Activated CD8-positive, alpha-beta memory T cell treated with anti-CD3 and anti-CD28 coated beads, Interleukin-2, amount 50 U/mL, for 1 hour (primary cell): ENCODE results near the gene TRDMT1.

Experiments used
- DNase-seq: peaks from one replicate; pipeline ENCODE4 v3.0.0-alpha.2; 2020; ENCODE audit errors: extremely low read depth

Gene TRDMT1

GRCh38 chr10:17231788-17232187 lies 30.3 kb upstream of the TRDMT1 start:
- DNase-seq = no peak

- peak; percentile 58 for DNase-seq
Measured at GRCh38 chr10:17229967-17230682, 28.7 kb upstream of the TRDMT1 start.

GRCh38 chr10:17229717-17229966 lies 28.2 kb upstream of the TRDMT1 start:
- no peak for DNase-seq

GRCh38 chr10:17229016-17229716 lies 27.7 kb upstream of the TRDMT1 start:
- peak; percentile 90 for DNase-seq

GRCh38 chr10:17228091-17229015 lies 26.9 kb upstream of the TRDMT1 start, which contains the start of gene VIM:
TSS of gene VIM (plus strand) at chr10:17228241. CDS start at chr10:17229423, 1,182 bp downstream.
- DNase-seq = peak; percentile 85

GRCh38 chr10:17227367-17228090 lies 26.1 kb upstream of the TRDMT1 start:
- DNase-seq = no peak

- no peak for DNase-seq
Measured at GRCh38 chr10:17226891-17227303, 25.4 kb upstream of the TRDMT1 start.

GRCh38 chr10:17225808-17226207 lies 24.3 kb upstream of the TRDMT1 start:
- DNase-seq = no peak

GRCh38 chr10:17222329-17222728 lies 20.9 kb upstream of the TRDMT1 start:
- no peak for DNase-seq

- DNase-seq = no peak
Measured at GRCh38 chr10:17220652-17221100, 19.2 kb upstream of the TRDMT1 start.

- DNase-seq = no peak
Measured at GRCh38 chr10:17219024-17219423, 17.6 kb upstream of the TRDMT1 start.

GRCh38 chr10:17217631-17218232 lies 16.3 kb upstream of the TRDMT1 start:
- no peak for DNase-seq

GRCh38 chr10:17216901-17217395 lies 15.5 kb upstream of the TRDMT1 start:
- DNase-seq = no peak

- no peak for DNase-seq
Measured at GRCh38 chr10:17216217-17216900, 14.9 kb upstream of the TRDMT1 start.

- no peak for DNase-seq
Measured at GRCh38 chr10:17215782-17216122, 14.3 kb upstream of the TRDMT1 start.

- DNase-seq = no peak
Measured at GRCh38 chr10:17214971-17215781, 13.7 kb upstream of the TRDMT1 start.

GRCh38 chr10:17214526-17214925 lies 13.1 kb upstream of the TRDMT1 start:
- DNase-seq = no peak

GRCh38 chr10:17213646-17214349 lies 12.3 kb upstream of the TRDMT1 start:
- no peak for DNase-seq

- no peak for DNase-seq
Measured at GRCh38 chr10:17212802-17213221, 11.3 kb upstream of the TRDMT1 start.
